HepG2 (cell line): Measurements from ENCODE around the gene APBB3. TPM values are rescaled to one million over a fixed set of nuclear protein-coding genes. Genes with fewer than 3 reads are reported as not detected.

Experiments
- BCL6 ChIP-seq: IDR thresholded peaks from 2 replicates; pipeline ENCODE4 v1.6.1; 2016; ENCODE audit warnings: missing genetic modification reagents, missing compliant biosample characterization
- DDIT3 ChIP-seq: sonication (generic); formaldehyde crosslinking; IDR thresholded peaks from 2 replicates; pipeline ENCODE4 v1.4.0; 2020; ENCODE audit warnings: mild to moderate bottlenecking, missing genetic modification reagents
- ETV6 ChIP-seq: sonication (generic); formaldehyde crosslinking; conservative IDR thresholded peaks from 2 replicates; pipeline ENCODE4 v1.4.0; 2020; ENCODE audit warnings: missing genetic modification reagents
- GLI4 ChIP-seq: sonication (generic); formaldehyde crosslinking; IDR thresholded peaks from 2 replicates; pipeline ENCODE4 v1.5.1; 2020; ENCODE audit warnings: missing genetic modification reagents, mild to moderate bottlenecking, moderate library complexity, borderline replicate concordance
- SNAPC4 ChIP-seq: sonication (generic); formaldehyde crosslinking; IDR thresholded peaks from 2 replicates; pipeline ENCODE4 v1.4.0; 2020; ENCODE audit warnings: mild to moderate bottlenecking, missing genetic modification reagents
- SRSF1 ChIP-seq: fragments of 200-400 bp; formaldehyde crosslinking; optimal IDR thresholded peaks from 2 replicates; pipeline ENCODE3; 2017; ENCODE audit warnings: mild to moderate bottlenecking, low read depth, low read length, moderate library complexity
- ZNF296 ChIP-seq: sonication (generic); formaldehyde crosslinking; conservative IDR thresholded peaks from 2 replicates; pipeline ENCODE4 v1.5.0; 2020; ENCODE audit warnings: mild to moderate bottlenecking, missing genetic modification reagents
- ZNF577 ChIP-seq: sonication (generic); formaldehyde crosslinking; IDR thresholded peaks from 2 replicates; pipeline ENCODE4 v1.4.0; 2020; ENCODE audit warnings: mild to moderate bottlenecking, low read depth, missing genetic modification reagents, borderline replicate concordance
- ZNF687 ChIP-seq: sonication (generic); formaldehyde crosslinking; IDR thresholded peaks from 2 replicates; pipeline ENCODE4 v1.5.1; 2020; ENCODE audit warnings: mild to moderate bottlenecking, missing genetic modification reagents, moderate library complexity
- ZSCAN22 ChIP-seq: sonication (generic); formaldehyde crosslinking; IDR thresholded peaks from 2 replicates; pipeline ENCODE4 v1.4.0; 2020; ENCODE audit warnings: mild to moderate bottlenecking, missing genetic modification reagents
- polyA plus RNA-seq, 8 experiments: library from polyadenylated mRNA; depleted of rRNA in 3 of 8; stranded (reverse) in 7 of 8; unstranded in 1 of 8; fragments of >200 nt; fragmentation: Illumina TruSeq in 4 of 8; extraction: Trizol in 4 of 8; gene quantifications; 2 replicates each; pipeline versions ENCODE4 v1.2.1 to v1.2.3, GENCODE V29; 2011 to 2016; ENCODE audit warnings: low read depth in 4 of 8, missing spikeins in 1 of 8, mixed read lengths in 1 of 8; ENCODE audit not compliant: insufficient read depth in 1 of 8
- total RNA-seq, 5 experiments: library from RNA; depleted of rRNA; stranded (reverse); fragments of >200 nt; fragmentation: Illumina TruSeq; extraction: Trizol; gene quantifications; 2 replicates each; pipeline ENCODE4 v1.2.3, GENCODE V29; 2016; ENCODE audit warnings: low read depth in 1 of 5
- TF ChIP-seq, protein P1 (sequence below): sonication (generic); formaldehyde crosslinking; IDR thresholded peaks from 2 replicates; pipeline ENCODE4 v1.4.0; 2020; ENCODE audit warnings: missing genetic modification reagents
- TF ChIP-seq, protein P2 (sequence below): sonication (generic); formaldehyde crosslinking; conservative IDR thresholded peaks from 2 replicates; pipeline ENCODE4 v1.4.0; 2020; ENCODE audit warnings: missing genetic modification reagents

APBB3 gene
- total and polyA plus RNA-seq, 2 of the 13 experiments (the other 11 are each of a cell fraction or from before 2014, with no cell fraction given), result 0.38 to 0.78 TPM

GRCh38 chr5:140546851-140547507, 17.4 kb downstream of the APBB3 start (continued):
- no peak; the same call in 1 of the 2 replicates for TF ChIP-seq SNAPC4 (CRISPR knock-in tag)
- TF ChIP-seq, protein P1, sequence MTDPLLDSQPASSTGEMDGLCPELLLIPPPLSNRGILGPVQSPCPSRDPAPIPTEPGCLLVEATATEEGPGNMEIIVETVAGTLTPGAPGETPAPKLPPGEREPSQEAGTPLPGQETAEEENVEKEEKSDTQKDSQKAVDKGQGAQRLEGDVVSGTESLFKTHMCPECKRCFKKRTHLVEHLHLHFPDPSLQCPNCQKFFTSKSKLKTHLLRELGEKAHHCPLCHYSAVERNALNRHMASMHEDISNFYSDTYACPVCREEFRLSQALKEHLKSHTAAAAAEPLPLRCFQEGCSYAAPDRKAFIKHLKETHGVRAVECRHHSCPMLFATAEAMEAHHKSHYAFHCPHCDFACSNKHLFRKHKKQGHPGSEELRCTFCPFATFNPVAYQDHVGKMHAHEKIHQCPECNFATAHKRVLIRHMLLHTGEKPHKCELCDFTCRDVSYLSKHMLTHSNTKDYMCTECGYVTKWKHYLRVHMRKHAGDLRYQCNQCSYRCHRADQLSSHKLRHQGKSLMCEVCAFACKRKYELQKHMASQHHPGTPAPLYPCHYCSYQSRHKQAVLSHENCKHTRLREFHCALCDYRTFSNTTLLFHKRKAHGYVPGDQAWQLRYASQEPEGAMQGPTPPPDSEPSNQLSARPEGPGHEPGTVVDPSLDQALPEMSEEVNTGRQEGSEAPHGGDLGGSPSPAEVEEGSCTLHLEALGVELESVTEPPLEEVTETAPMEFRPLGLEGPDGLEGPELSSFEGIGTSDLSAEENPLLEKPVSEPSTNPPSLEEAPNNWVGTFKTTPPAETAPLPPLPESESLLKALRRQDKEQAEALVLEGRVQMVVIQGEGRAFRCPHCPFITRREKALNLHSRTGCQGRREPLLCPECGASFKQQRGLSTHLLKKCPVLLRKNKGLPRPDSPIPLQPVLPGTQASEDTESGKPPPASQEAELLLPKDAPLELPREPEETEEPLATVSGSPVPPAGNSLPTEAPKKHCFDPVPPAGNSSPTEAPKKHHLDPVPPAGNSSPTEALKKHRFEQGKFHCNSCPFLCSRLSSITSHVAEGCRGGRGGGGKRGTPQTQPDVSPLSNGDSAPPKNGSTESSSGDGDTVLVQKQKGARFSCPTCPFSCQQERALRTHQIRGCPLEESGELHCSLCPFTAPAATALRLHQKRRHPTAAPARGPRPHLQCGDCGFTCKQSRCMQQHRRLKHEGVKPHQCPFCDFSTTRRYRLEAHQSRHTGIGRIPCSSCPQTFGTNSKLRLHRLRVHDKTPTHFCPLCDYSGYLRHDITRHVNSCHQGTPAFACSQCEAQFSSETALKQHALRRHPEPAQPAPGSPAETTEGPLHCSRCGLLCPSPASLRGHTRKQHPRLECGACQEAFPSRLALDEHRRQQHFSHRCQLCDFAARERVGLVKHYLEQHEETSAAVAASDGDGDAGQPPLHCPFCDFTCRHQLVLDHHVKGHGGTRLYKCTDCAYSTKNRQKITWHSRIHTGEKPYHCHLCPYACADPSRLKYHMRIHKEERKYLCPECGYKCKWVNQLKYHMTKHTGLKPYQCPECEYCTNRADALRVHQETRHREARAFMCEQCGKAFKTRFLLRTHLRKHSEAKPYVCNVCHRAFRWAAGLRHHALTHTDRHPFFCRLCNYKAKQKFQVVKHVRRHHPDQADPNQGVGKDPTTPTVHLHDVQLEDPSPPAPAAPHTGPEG (CRISPR knock-in tag), result no peak
- no peak for TF ChIP-seq ZNF296 (CRISPR knock-in tag)
- TF ChIP-seq SRSF1, result no peak
- TF ChIP-seq, protein P2, sequence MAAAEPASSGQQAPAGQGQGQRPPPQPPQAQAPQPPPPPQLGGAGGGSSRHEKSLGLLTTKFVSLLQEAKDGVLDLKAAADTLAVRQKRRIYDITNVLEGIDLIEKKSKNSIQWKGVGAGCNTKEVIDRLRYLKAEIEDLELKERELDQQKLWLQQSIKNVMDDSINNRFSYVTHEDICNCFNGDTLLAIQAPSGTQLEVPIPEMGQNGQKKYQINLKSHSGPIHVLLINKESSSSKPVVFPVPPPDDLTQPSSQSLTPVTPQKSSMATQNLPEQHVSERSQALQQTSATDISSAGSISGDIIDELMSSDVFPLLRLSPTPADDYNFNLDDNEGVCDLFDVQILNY (CRISPR knock-in tag), result no peak
- no peak for TF ChIP-seq DDIT3 (CRISPR knock-in tag)
- no peak for TF ChIP-seq BCL6 (CRISPR knock-in tag)
- peak; percentile 65; the same call in 1 of the 2 replicates for TF ChIP-seq GLI4 (CRISPR knock-in tag)
- no peak for TF ChIP-seq ZNF577 (CRISPR knock-in tag)
- TF ChIP-seq ZSCAN22 (CRISPR knock-in tag), result no peak
- no peak for TF ChIP-seq ZNF687 (CRISPR knock-in tag)
- TF ChIP-seq ETV6 (CRISPR knock-in tag), result no peak
